Muscle layer of colon (tissue), 2 donors: Measurements from ENCODE around the gene MAP3K1.
A peak's percentile ranks its signal among the peaks of the same experiment; 100 is the strongest.

Experiments
- H3K27ac ChIP-seq: one replicate; pipeline ENCODE4 v1.7.0; 2013; ENCODE audit warnings: low read depth, mild to moderate bottlenecking, low read length, moderate library complexity
- H3K27me3 ChIP-seq, 2 donors: one replicate each; pipeline ENCODE4 v1.7.0; 2013; ENCODE audit warnings: low read length in 2 of 2, mild to moderate bottlenecking in 2 of 2; ENCODE audit not compliant: insufficient read depth in 2 of 2, control insufficient read depth in 1 of 2
- H3K36me3 ChIP-seq: one replicate; pipeline ENCODE4 v1.7.0; 2013; ENCODE audit warnings: mild to moderate bottlenecking, low read length; ENCODE audit not compliant: insufficient read depth
- H3K4me1 ChIP-seq: one replicate; pipeline ENCODE4 v1.7.0; 2013; ENCODE audit warnings: mild to moderate bottlenecking, low read length; ENCODE audit not compliant: insufficient read depth
- H3K4me3 ChIP-seq, 2 donors: one replicate each; pipeline ENCODE4 v1.7.0; 2013; ENCODE audit warnings: low read length in 2 of 2, low read depth in 1 of 2, mild to moderate bottlenecking in 1 of 2, moderate library complexity in 1 of 2
- H3K9ac ChIP-seq: one replicate; pipeline ENCODE4 v1.7.0; 2013; ENCODE audit warnings: low read length
- H3K9me3 ChIP-seq: one replicate; pipeline ENCODE4 v1.7.0; 2013; ENCODE audit warnings: mild to moderate bottlenecking, low read length
- donor health status: abdominal sarcoma.
- donor health status: Adenocarcinoma of cecum.

Gene MAP3K1

GRCh38 chr5:56801256-56801655, 14.1 kb upstream of the MAP3K1 start:
- no peak overlapping the region for H3K9ac ChIP-seq
- no peak overlapping the region for H3K4me3 ChIP-seq
- H3K27me3 ChIP-seq, result no peaks in the 10 kb centered on the region
- H3K36me3 ChIP-seq, result no peaks in the 10 kb centered on the region
- H3K27ac ChIP-seq, result no peak overlapping the region
- no peaks in the 10 kb centered on the region for H3K4me1 ChIP-seq
- no peaks in the 10 kb centered on the region for H3K9me3 ChIP-seq

DNA sequence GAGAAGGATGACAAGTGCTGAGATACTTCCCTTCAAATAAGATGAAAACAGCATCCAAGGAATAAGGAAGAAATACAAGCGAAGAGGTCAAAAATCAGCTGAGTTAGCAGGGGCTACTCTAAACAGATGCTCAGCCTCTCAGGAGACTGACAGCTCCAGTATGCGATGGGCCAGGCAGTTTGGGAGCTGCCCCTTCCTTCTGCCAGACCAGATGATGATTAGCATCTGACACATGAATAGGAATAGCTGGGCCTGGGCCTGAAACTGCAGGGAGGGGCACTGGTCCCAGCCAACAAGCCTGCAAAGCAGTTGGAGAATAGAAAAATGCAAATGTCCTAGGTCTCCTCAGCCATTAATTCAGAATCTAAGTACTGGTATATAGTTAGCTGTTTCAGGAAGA, 13.1 kb upstream of the MAP3K1 start:
- no peak overlapping the region for H3K9ac ChIP-seq
- no peak overlapping the region for H3K4me3 ChIP-seq
- no peak overlapping the region for H3K27ac ChIP-seq
- H3K4me1 ChIP-seq, result no peaks in the 10 kb centered on the region
- H3K27me3 ChIP-seq, result no peaks in the 10 kb centered on the region
- no peaks in the 10 kb centered on the region for H3K9me3 ChIP-seq
- H3K36me3 ChIP-seq, result no peaks in the 10 kb centered on the region

DNA sequence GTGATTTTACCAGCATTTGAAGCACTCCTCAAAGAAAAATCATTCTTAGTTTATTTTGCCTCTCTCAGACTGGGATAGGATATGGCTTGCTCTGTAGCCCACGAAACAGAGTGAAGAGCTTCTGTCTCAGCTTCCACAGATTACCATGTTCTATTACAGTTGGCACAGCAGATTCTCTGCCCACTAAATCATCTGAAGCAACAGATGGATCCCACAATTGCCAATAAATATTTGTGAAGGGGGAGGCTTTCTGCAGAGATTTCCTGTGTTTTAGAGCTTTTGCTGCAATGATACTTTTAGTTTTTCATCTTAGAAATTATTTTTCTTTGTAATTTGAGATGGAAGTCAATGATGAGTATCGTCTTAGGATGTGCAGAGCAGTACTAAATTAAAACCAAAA, 12.3 kb upstream of the MAP3K1 start:
- Histone ChIP-seq H3K9me3 (no peaks in the 10 kb centered on the region), H3K27me3 (no peaks in the 10 kb centered on the region), H3K4me1 (no peaks in the 10 kb centered on the region), H3K4me3 (no peak overlapping the region), H3K9ac (no peak overlapping the region), H3K27ac (no peak overlapping the region), H3K36me3 (no peaks in the 10 kb centered on the region)

DNA sequence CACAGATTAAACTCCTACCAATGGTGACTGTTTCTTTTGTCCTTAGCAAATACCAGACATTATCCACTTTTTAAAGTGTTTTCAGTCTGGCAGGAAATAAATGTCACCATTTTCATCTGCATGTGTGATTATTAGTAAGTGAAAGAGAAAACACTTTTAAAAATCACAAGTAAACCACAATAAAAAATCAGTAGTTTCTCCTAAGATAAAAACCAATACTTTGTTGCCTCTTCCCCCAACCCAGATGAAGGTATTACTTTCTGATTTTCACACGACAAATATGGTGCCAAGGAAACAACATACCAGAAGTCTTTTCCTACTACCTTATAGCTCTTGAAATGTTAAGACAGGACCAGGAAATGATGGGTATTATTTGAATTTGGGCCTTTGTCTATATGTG, 11.5 kb upstream of the MAP3K1 start:
- Histone ChIP-seq H3K9ac (no peak overlapping the region), H3K27me3 (no peaks in the 10 kb centered on the region), H3K9me3 (no peaks in the 10 kb centered on the region), H3K36me3 (no peaks in the 10 kb centered on the region), H3K4me3 (no peak overlapping the region), H3K27ac (no peak overlapping the region), H3K4me1 (no peaks in the 10 kb centered on the region)

- Histone ChIP-seq H3K9me3 (no peaks in the 10 kb centered on the region), H3K27me3 (no peaks in the 10 kb centered on the region), H3K9ac (no peak overlapping the region), H3K36me3 (no peaks in the 10 kb centered on the region), H3K27ac (no peak overlapping the region), H3K4me1 (no peaks in the 10 kb centered on the region), H3K4me3 (no peak overlapping the region)
Observed at GRCh38 chr5:56807679-56808078, 7.7 kb upstream of the MAP3K1 start.

DNA sequence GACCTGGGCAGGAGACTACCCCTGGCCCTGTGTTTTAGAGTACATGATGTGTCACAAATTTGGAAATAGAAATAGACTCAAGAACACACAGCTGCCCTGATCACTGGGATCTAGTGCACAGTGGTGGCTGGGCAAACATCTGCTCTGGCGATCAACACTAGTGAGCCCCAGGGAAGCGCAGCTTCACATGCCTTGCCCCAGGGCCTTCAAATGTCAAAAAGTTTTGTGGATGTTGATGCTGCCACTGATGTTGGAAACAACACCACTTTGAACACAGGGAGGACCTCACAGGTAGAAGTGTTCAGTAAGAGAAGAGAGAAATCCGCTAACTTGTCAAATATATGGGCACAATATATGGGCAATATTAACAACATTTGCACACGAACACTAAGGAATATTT, 7.1 kb upstream of the MAP3K1 start:
- Histone ChIP-seq H3K27me3 (no peaks in the 10 kb centered on the region), H3K9me3 (no peaks in the 10 kb centered on the region), H3K36me3 (no peaks in the 10 kb centered on the region), H3K9ac (no peak overlapping the region), H3K4me3 (no peak overlapping the region), H3K4me1 (no peaks in the 10 kb centered on the region), H3K27ac (no peak overlapping the region)

DNA sequence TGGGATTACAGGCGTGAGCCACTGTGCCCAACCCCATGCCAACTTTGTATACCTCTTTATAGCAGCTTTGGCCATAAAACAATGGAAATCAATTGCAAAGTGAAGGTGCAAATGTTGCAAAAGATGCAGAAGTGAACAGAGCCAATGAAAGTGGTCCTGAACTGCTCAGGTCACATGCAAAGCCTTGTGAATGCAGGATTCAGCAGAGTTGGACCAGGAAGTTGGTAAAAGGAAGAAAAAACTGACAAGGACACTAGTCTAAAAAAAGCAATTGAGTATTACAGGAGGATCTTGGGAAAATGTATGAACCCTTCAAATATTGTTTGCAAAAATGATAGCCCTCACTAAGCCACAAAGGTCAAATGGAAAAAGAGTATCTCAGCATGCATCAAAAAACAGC, 4.5 kb upstream of the MAP3K1 start:
- H3K9me3 ChIP-seq, result no peaks in the 10 kb centered on the region
- H3K36me3 ChIP-seq, result no peaks in the 10 kb centered on the region
- H3K4me3 ChIP-seq, result no peak overlapping the region
- H3K27ac ChIP-seq, result no peak overlapping the region
- H3K4me1 ChIP-seq, result no peaks in the 10 kb centered on the region
- H3K27me3 ChIP-seq, result no peaks in the 10 kb centered on the region
- no peak overlapping the region for H3K9ac ChIP-seq

GRCh38 chr5:56812110-56812509, 3.2 kb upstream of the MAP3K1 start:
- Histone ChIP-seq H3K4me3 (no peak overlapping the region), H3K27me3 (no peaks in the 10 kb centered on the region), H3K27ac (no peak overlapping the region), H3K36me3 (no peaks in the 10 kb centered on the region), H3K9me3 (no peaks in the 10 kb centered on the region), H3K4me1 (peaks cover 5% of the 10 kb centered on the region), H3K9ac (no peak overlapping the region)

GRCh38 chr5:56813302-56813701, 2.0 kb upstream of the MAP3K1 start:
- H3K4me3 ChIP-seq, result no peak overlapping the region
- peaks cover 9% of the 10 kb centered on the region for H3K4me1 ChIP-seq
- H3K27ac ChIP-seq, result no peak overlapping the region
- H3K9me3 ChIP-seq, result no peaks in the 10 kb centered on the region
- no peak overlapping the region for H3K9ac ChIP-seq
- H3K36me3 ChIP-seq, result no peaks in the 10 kb centered on the region
- H3K27me3 ChIP-seq, result no peaks in the 10 kb centered on the region

GRCh38 chr5:56814361-56814962, 887 bp upstream of the MAP3K1 start:
- no peaks in the 10 kb centered on the region for H3K36me3 ChIP-seq
- peak overlapping the region; percentile 83 to 90 for H3K4me3 ChIP-seq
- no peaks in the 10 kb centered on the region for H3K27me3 ChIP-seq
- peak overlapping the region; percentile 68 for H3K27ac ChIP-seq
- peak overlapping the region; percentile 50 for H3K9ac ChIP-seq
- H3K9me3 ChIP-seq, result no peaks in the 10 kb centered on the region
- H3K4me1 ChIP-seq, result peaks cover 9% of the 10 kb centered on the region

- H3K9me3 ChIP-seq, result no peaks in the 10 kb centered on the region
- H3K36me3 ChIP-seq, result no peaks in the 10 kb centered on the region
- H3K4me3 ChIP-seq, result peak overlapping the region; percentile 83 to 90
- peak overlapping the region; percentile 65 for H3K9ac ChIP-seq
- H3K27ac ChIP-seq, result peak overlapping the region; percentile 70
- no peaks in the 10 kb centered on the region for H3K27me3 ChIP-seq
- H3K4me1 ChIP-seq, result peaks cover 9% of the 10 kb centered on the region
Observed at GRCh38 chr5:56815658-56816545, 553 bp downstream of the MAP3K1 start.
